Erythroblast (primary cell): ENCODE data around the gene PDIA5.

Experiments
- GATA1 ChIP-seq: IDR thresholded peaks from 2 replicates; pipeline ENCODE4 v1.6.1; 2011; ENCODE audit warnings: low read depth, mild to moderate bottlenecking, control low read depth, low read length, moderate library complexity
- POLR2A ChIP-seq: IDR thresholded peaks from 2 replicates; pipeline ENCODE4 v1.6.1; 2011; ENCODE audit warnings: mild to moderate bottlenecking, low read length

DNA sequence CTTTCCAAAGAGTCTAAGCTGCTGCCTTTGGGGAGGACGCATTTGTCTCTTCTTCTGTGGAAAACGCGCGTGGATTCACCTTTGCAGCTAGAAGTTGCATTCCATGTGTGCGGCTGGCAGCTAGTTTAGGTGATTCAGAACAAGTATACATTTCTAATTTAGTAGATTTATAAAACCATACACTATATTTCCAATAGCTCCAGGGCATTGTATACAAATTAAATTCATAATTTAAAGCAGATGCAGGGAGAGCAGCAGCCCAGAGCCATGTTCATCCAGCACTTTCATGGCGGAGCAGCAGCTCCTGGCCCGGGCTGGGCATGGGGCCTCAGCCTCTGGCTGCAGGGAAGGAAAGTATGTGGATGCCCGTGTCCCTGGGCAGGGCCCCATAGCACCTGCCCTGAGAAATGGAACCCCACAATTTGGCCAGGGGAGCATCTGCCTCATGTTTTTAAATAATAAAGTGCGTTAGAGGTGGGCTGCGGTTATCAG, 92.1 kb downstream of the PDIA5 start:
- TF ChIP-seq POLR2A, result no peak
- TF ChIP-seq GATA1, result no peak
